HepG2 (cell line): ENCODE measurements around the gene GFAP. TPM values are rescaled to one million over a fixed set of nuclear protein-coding genes. Genes with fewer than 3 reads are reported as not detected.

Experiments
- ADNP ChIP-seq: sonication (generic); formaldehyde crosslinking; IDR thresholded peaks from 2 replicates; pipeline ENCODE4 v1.4.0; 2020; ENCODE audit warnings: missing genetic modification reagents
- ATF4 ChIP-seq, 2 experiments: fragments of 450-650 bp in 1 of 2; sonication (generic) in 1 of 2; formaldehyde crosslinking; IDR thresholded peaks; 2 replicates each; pipeline versions ENCODE4 v1.5.0 to v1.8.0; 2020 to 2022; ENCODE audit warnings: mild to moderate bottlenecking in 1 of 2, missing genetic modification reagents in 1 of 2
- BRF2 ChIP-seq: sonication (generic); formaldehyde crosslinking; IDR thresholded peaks from 2 replicates; pipeline ENCODE4 v1.8.1; 2022; ENCODE audit warnings: mild to moderate bottlenecking, missing genetic modification reagents
- DNMT1 ChIP-seq: sonication (generic); formaldehyde crosslinking; IDR thresholded peaks from 2 replicates; pipeline ENCODE4 v1.5.1; 2020; ENCODE audit warnings: mild to moderate bottlenecking, missing genetic modification reagents
- HNRNPK ChIP-seq: fragments of 200-400 bp; formaldehyde crosslinking; IDR thresholded peaks from 2 replicates; pipeline ENCODE4 v1.6.1; 2018; ENCODE audit warnings: low read length, low read depth, moderate library complexity, mild to moderate bottlenecking; ENCODE audit not compliant: poor library complexity, severe bottlenecking
- KLF6 ChIP-seq: IDR thresholded peaks from 2 replicates; pipeline ENCODE4 v1.8.0; 2016; ENCODE audit warnings: missing biosample characterization, missing genetic modification reagents
- MATR3 ChIP-seq: sonication (generic); formaldehyde crosslinking; IDR thresholded peaks from 2 replicates; pipeline ENCODE4 v1.4.0; 2020; ENCODE audit warnings: missing genetic modification reagents
- MED8 ChIP-seq: sonication (generic); formaldehyde crosslinking; IDR thresholded peaks from 2 replicates; pipeline ENCODE4 v1.8.1; 2023; ENCODE audit warnings: mild to moderate bottlenecking, missing genetic modification reagents; ENCODE audit not compliant: insufficient replicate concordance
- MZF1 ChIP-seq: sonication (generic); formaldehyde crosslinking; IDR thresholded peaks from 2 replicates; pipeline ENCODE4 v1.8.1; 2023; ENCODE audit warnings: mild to moderate bottlenecking, missing genetic modification reagents, borderline replicate concordance
- NFAT5 ChIP-seq: sonication (generic); formaldehyde crosslinking; IDR thresholded peaks from 2 replicates; pipeline ENCODE4 v1.4.0; 2020; ENCODE audit warnings: missing genetic modification reagents
- PAXIP1 ChIP-seq: sonication (generic); formaldehyde crosslinking; conservative IDR thresholded peaks from 2 replicates; pipeline ENCODE4 v1.4.0; 2020; ENCODE audit warnings: mild to moderate bottlenecking, missing genetic modification reagents, moderate library complexity
- SP5 ChIP-seq: IDR thresholded peaks from 2 replicates; pipeline ENCODE4 v1.6.1; 2016; ENCODE audit warnings: low read depth, borderline replicate concordance
- ZBTB20 ChIP-seq: sonication (generic); formaldehyde crosslinking; IDR thresholded peaks from 2 replicates; pipeline ENCODE4 v1.8.1; 2023; ENCODE audit warnings: missing genetic modification reagents, low read depth, mild to moderate bottlenecking, borderline replicate concordance
- ZNF20 ChIP-seq: sonication (generic); formaldehyde crosslinking; IDR thresholded peaks from 2 replicates; pipeline ENCODE4 v1.4.0; 2020; ENCODE audit warnings: mild to moderate bottlenecking, moderate library complexity, missing genetic modification reagents
- ZNF383 ChIP-seq: sonication (generic); formaldehyde crosslinking; IDR thresholded peaks from 2 replicates; pipeline ENCODE4 v1.4.0; 2020; ENCODE audit warnings: missing genetic modification reagents, mild to moderate bottlenecking, borderline replicate concordance
- ZNF510 ChIP-seq: sonication (generic); formaldehyde crosslinking; IDR thresholded peaks from 2 replicates; pipeline ENCODE4 v1.4.0; 2020; ENCODE audit warnings: low read depth, mild to moderate bottlenecking, missing genetic modification reagents
- ZNF678 ChIP-seq: sonication (generic); formaldehyde crosslinking; IDR thresholded peaks from 2 replicates; pipeline ENCODE4 v1.4.0; 2020; ENCODE audit warnings: mild to moderate bottlenecking, missing genetic modification reagents
- polyA plus RNA-seq, 8 experiments: library from polyadenylated mRNA; depleted of rRNA in 3 of 8; stranded (reverse) in 7 of 8; unstranded in 1 of 8; fragments of >200 nt; fragmentation: Illumina TruSeq in 4 of 8; extraction: Trizol in 4 of 8; gene quantifications; 2 replicates each; pipeline versions ENCODE4 v1.2.1 to v1.2.3, GENCODE V29; 2011 to 2016; ENCODE audit warnings: low read depth in 4 of 8, missing spikeins in 1 of 8, mixed read lengths in 1 of 8; ENCODE audit not compliant: insufficient read depth in 1 of 8
- total RNA-seq, 5 experiments: library from RNA; depleted of rRNA; stranded (reverse); fragments of >200 nt; fragmentation: Illumina TruSeq; extraction: Trizol; gene quantifications; 2 replicates each; pipeline ENCODE4 v1.2.3, GENCODE V29; 2016; ENCODE audit warnings: low read depth in 1 of 5

Gene GFAP
- total and polyA plus RNA-seq, 2 of the 13 experiments (the other 11 are each of a cell fraction or from before 2014, with no cell fraction given) = 0.11 to 0.29 TPM

GRCh38 chr17:44956998-44957981 lies 42.0 kb upstream of the GFAP start (continued):
- TF ChIP-seq MATR3 = no peak
- TF ChIP-seq ZNF383 (CRISPR knock-in tag) = no peak
- no peak for TF ChIP-seq BRF2 (CRISPR knock-in tag)
- TF ChIP-seq ATF4 (CRISPR knock-in tag; IDR thresholded peaks at IDR 0.05) = no peak
- TF ChIP-seq DNMT1 (CRISPR knock-in tag) = no peak
- TF ChIP-seq MED8 (CRISPR knock-in tag) = no peak
- no peak for TF ChIP-seq ZBTB20 (CRISPR knock-in tag)
- TF ChIP-seq ADNP (CRISPR knock-in tag) = no peak
- no peak for TF ChIP-seq ZNF510 (CRISPR knock-in tag)
- TF ChIP-seq KLF6 (CRISPR knock-in tag) = no peak
- no peak for TF ChIP-seq SP5 (CRISPR knock-in tag)
- TF ChIP-seq ZNF20 (CRISPR knock-in tag) = no peak
- no peak for TF ChIP-seq MZF1 (CRISPR knock-in tag)
- no peak for TF ChIP-seq NFAT5 (CRISPR knock-in tag)
- TF ChIP-seq PAXIP1 (CRISPR knock-in tag) = peak; percentile 53
- no peak for TF ChIP-seq ZNF678 (CRISPR knock-in tag)
- no peak for TF ChIP-seq HNRNPK
